Calu3 (cell line): Measurements from ENCODE around the gene TMEM147. TPM values are rescaled to one million over a fixed set of nuclear protein-coding genes. Genes with fewer than 3 reads are reported as not detected.

Experiments
- BruUV-seq: library from RNA; stranded (reverse); fragments of 400-500 nt; replicated peaks from 2 replicates; lab custom pipeline; 2021; lab: Mats Ljungman, UMichigan
- CTCF ChIA-PET: fragments of 300-600 bp; sonication (Branson Sonifier 250); formaldehyde crosslinking; loops from one replicate; lab custom pipeline; 2022; ENCODE audit warnings: antibody characterized with exemption; lab: Charles Lee
- DNase-seq: peaks from one replicate; pipeline ENCODE4 v3.0.0; 2022
- H3K27ac Mint-ChIP-seq: one replicate; pipeline ENCODE4 v1.8.0; 2022; ENCODE audit warnings: mixed read lengths; ENCODE audit not compliant: unreplicated experiment
- H3K27me3 Mint-ChIP-seq: one replicate; pipeline ENCODE4 v1.8.0; 2022; ENCODE audit warnings: mixed read lengths; ENCODE audit not compliant: unreplicated experiment
- H3K36me3 Mint-ChIP-seq: one replicate; pipeline ENCODE4 v1.8.0; 2022; ENCODE audit warnings: mild to moderate bottlenecking, moderate library complexity, mixed read lengths; ENCODE audit not compliant: insufficient read depth, unreplicated experiment
- H3K4me1 Mint-ChIP-seq: one replicate; pipeline ENCODE4 v1.8.0; 2022; ENCODE audit warnings: mild to moderate bottlenecking, low read depth, mixed read lengths; ENCODE audit not compliant: unreplicated experiment
- H3K4me3 Mint-ChIP-seq: one replicate; pipeline ENCODE4 v1.8.0; 2022; ENCODE audit warnings: mild to moderate bottlenecking, low read depth, moderate library complexity, mixed read lengths; ENCODE audit not compliant: unreplicated experiment
- H3K9me3 Mint-ChIP-seq: one replicate; pipeline ENCODE4 v1.8.0; 2022; ENCODE audit warnings: low read depth, mixed read lengths; ENCODE audit not compliant: unreplicated experiment
- intact Hi-C: fragments of 100-400 bp; cut with micrococcal nuclease; formaldehyde crosslinking; loops from one replicate; pipeline ENCODE4 v1.10.0; 2022; ENCODE audit not compliant: unreplicated experiment
- total RNA-seq: library from RNA; stranded (reverse); gene quantifications from 2 replicates; pipeline ENCODE4 v1.2.3, GENCODE V29; 2022
- TF ChIP-seq, protein P1 (sequence below): fragments of 200-600 bp; IDR thresholded peaks from one replicate; pipeline ENCODE4 v1.8.0; 2022; ENCODE audit warnings: antibody characterized with exemption; ENCODE audit not compliant: unreplicated experiment

Gene TMEM147
- total RNA-seq, 1 experiment from 2014 or later, result 118 TPM

DNA sequence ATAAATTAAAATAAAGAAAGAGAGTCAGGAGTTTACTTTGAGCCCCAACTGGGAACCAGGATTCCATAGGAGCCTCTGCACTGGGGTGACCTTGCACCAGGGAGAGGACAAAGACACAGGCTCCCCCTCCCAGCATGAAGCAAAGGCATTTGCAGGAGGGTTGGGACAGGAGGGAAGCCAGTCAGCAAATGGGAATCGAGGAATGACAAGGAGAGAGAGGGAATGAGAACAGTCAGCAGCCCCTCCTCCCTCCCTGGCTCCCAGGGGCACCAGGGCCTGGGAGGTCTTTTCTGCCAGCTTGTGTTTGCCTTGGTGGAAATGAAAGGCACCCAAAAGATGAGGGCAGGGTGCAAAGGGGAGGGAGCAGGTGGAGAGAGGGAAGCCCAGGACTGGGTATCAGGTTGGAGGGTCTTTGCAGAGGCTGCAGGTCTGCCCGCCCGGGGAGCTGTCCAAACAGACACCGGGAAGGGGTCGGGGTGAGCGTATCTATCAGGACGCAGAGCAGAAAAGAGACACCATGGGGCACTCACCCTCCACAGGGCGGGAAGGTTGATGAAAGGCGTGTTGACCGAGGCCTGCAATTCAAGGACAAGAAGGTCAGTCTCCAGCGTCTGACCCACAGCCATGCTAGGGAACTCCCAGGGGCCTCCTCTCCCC, 21.1 kb upstream of the TMEM147 start:
- TF ChIP-seq, protein P1, sequence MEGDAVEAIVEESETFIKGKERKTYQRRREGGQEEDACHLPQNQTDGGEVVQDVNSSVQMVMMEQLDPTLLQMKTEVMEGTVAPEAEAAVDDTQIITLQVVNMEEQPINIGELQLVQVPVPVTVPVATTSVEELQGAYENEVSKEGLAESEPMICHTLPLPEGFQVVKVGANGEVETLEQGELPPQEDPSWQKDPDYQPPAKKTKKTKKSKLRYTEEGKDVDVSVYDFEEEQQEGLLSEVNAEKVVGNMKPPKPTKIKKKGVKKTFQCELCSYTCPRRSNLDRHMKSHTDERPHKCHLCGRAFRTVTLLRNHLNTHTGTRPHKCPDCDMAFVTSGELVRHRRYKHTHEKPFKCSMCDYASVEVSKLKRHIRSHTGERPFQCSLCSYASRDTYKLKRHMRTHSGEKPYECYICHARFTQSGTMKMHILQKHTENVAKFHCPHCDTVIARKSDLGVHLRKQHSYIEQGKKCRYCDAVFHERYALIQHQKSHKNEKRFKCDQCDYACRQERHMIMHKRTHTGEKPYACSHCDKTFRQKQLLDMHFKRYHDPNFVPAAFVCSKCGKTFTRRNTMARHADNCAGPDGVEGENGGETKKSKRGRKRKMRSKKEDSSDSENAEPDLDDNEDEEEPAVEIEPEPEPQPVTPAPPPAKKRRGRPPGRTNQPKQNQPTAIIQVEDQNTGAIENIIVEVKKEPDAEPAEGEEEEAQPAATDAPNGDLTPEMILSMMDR, result no peak
- Mint-ChIP-seq H3K27me3 (peaks cover 76% of the 10 kb centered on the region), H3K4me1 (peaks cover 6% of the 10 kb centered on the region), H3K27ac (no peak overlapping the region), H3K9me3 (no peaks in the 10 kb centered on the region), H3K36me3 (peaks cover 3% of the 10 kb centered on the region), H3K4me3 (no peak overlapping the region)
- DNase-seq, result no peak
- BruUV-seq, result no TSS peak
- intact Hi-C loops, result no loop called here
- CTCF ChIA-PET, result no interaction called here

DNA sequence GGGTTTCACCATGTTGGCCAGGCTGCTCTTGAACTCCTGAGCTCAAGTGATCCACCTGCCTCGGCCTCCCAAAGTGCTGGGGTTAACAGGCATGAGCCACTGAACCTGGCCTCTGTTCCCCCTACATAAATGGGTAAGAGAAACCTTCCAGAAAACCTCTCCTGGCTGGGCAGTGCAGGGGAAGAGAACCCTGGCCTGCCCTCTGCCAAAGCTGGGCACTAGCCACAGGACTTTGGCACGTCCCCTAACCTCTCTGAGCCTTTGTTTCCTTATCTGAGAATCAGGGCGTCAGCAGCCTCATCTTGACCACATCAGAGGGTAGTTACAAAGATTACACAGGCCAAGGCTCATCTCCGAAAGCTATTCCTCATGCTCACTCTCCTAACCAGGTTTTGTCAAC, 19.6 kb upstream of the TMEM147 start:
- Mint-ChIP-seq H3K4me1 (no peaks in the 10 kb centered on the region), H3K36me3 (no peaks in the 10 kb centered on the region), H3K4me3 (no peak overlapping the region), H3K27ac (no peak overlapping the region), H3K9me3 (no peaks in the 10 kb centered on the region), H3K27me3 (peaks cover 82% of the 10 kb centered on the region)
- intact Hi-C loops, result no loop called here
- CTCF ChIA-PET, result interaction anchor here (0.7 kb wide), 1 partner anchor 9 kb away, joined by 3 read pairs; no protein-coding TSS in a partner anchor
- DNase-seq, result no peak
- TF ChIP-seq, protein P1, result no peak
- BruUV-seq, result no TSS peak

DNA sequence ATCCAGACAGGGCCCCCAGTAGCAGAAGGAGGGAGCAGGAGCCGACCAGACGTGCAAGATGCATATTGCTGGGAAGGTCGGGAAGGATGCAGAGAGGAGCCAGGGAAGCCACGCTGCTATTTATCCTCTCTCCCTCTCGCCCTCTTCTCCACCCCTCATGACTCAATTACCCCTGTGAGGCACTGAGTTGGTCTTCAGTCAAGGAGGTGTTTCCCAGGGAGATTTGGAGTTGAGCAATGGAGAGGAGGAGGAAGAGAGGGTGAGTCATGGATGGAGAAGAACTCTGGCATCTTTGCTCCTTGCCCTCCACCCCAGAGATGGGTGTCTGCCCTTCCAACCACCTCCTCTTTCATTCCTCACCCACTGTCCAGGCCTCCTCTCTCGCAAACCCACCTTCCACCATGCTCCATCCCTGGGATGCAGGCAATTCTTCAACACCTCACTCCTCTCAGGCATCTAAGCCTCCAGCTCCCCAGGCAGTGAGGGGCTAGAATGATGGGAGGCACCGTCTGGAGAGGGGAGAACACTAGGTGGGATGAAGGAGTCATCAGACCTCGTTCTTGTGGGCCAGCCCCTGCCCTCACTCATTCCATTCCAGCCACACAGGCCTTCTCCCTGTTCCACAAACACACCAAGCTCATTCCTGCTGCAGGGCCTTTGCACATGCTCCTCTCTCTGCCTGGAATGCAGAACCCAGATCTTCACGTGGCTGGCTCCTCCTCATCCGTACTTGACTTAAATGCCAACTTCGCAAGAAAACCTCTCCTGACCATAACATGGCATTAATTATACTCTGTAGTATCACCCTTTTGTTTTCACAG, 17.0 kb upstream of the TMEM147 start, which contains the start of gene SBSN:
Gene SBSN, minus strand, starts transcription at position 94 of the 821 bp plus-strand sequence. Its CDS starts 30 bp downstream, at position 64.
- Mint-ChIP-seq H3K9me3 (no peaks in the 10 kb centered on the region), H3K27ac (no peak within 1 kb of the TSS), H3K27me3 (peaks cover 92% of the 10 kb centered on the region), H3K4me1 (no peaks in the 10 kb centered on the region), H3K4me3 (no peak within 1 kb of the TSS), H3K36me3 (peaks cover 6% of the 10 kb centered on the region)
- no peak for DNase-seq
- TF ChIP-seq, protein P1, result no peak
- CTCF ChIA-PET, result interaction anchor here (3.3 kb wide), 1 partner anchor 18 kb away, joined by 14 read pairs; no protein-coding TSS in a partner anchor
- intact Hi-C loops, result no loop called here
- BruUV-seq, result no TSS peak

DNA sequence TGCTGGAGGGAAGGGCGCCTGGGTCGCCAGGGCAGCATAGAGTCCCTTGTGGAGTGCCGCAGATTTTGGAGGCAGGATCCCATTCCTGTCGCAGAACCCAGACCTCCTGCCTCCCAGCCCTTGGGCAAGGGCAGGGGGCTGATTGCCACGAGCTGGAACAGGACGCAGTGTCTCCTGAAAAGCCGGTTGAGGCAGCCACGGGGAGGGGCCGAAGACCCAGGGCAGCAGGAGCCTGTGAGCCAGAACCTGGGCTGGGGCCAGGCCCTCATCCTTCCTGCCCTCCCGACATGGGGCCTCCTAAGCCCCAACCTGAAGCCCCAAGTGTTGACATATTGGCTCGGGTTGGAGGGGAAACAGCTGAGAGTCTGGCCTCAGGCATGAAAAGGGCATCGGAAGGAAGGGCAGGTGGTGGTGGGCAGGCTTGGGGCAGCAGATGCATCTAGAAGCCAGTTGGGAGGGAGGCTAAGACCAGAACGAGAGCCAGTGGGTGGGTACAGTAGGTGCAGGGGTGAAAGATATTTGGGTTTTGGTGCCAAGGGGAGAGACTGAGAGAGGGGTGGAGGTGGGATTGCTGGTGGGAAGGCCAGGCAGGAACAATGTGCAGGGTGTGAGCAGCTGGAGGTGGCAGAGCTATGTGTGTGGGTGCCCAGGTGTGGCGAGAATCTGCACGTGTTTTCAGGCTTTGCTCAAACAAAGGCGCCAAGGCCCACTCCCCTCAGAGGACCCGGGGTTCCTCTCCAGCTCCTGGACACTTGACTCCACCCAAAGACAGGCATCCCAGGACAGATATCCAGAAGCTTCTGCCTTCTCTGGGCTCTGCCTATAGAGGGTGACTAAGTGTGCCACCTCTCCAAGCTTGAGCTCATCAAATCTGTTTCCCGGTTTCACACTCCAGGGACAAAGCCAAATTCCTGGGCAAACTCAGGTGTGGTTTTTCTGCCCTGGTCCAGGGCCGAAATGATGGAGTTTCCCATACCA, 15.9 kb upstream of the TMEM147 start:
- TF ChIP-seq, protein P1, result no peak
- DNase-seq, result no peak
- no peaks in the 10 kb centered on the region for H3K9me3 Mint-ChIP-seq
- H3K4me1 Mint-ChIP-seq, result no peaks in the 10 kb centered on the region
- H3K4me3 Mint-ChIP-seq, result no peak overlapping the region
- CTCF ChIA-PET, result interaction anchor here (1.3 to 3.3 kb wide), 2 partner anchors 12 to 19 kb away, joined by 3 to 14 read pairs; no protein-coding TSS in a partner anchor
- BruUV-seq, result no TSS peak
- intact Hi-C loops, result no loop called here
- H3K36me3 Mint-ChIP-seq, result peaks cover 6% of the 10 kb centered on the region
- no peak overlapping the region for H3K27ac Mint-ChIP-seq
- H3K27me3 Mint-ChIP-seq, result peaks cover 91% of the 10 kb centered on the region
